GM23338 (cell line): ENCODE results near the gene TMEM175. TPM values are rescaled to one million over a fixed set of nuclear protein-coding genes. Genes with fewer than 3 reads are reported as not detected.

ENCODE experiments used
- ATAC-seq: fragments of 200-7000 bp; cut with Tn5 transposase; 3 replicates; pipeline ENCODE4 v1.9.1; 2020
- DNase-seq: peaks from one replicate; pipeline ENCODE4 v3.0.0-alpha.2; 2015; ENCODE audit warnings: low spot score
- H2AFZ ChIP-seq: fragments of 200-600 bp; sonication (generic); 2 replicates; pipeline ENCODE4 v1.8.0; 2016; ENCODE audit warnings: antibody characterized with exemption, mild to moderate bottlenecking, moderate library complexity
- H3F3A ChIP-seq: fragments of 200-600 bp; sonication (generic); replicated peaks from 2 replicates; pipeline ENCODE4 v1.8.0; 2017; ENCODE audit warnings: antibody characterized with exemption, mixed run types, low read depth
- H3K27ac ChIP-seq: fragments of 200-600 bp; sonication (generic); 2 replicates; pipeline ENCODE4 v1.6.1; 2016; ENCODE audit warnings: low read depth
- H3K27me3 ChIP-seq: fragments of 200-600 bp; sonication (generic); 2 replicates; pipeline ENCODE4 v1.8.0; 2016; ENCODE audit warnings: mild to moderate bottlenecking, mixed run types, moderate library complexity; ENCODE audit not compliant: insufficient read depth
- H3K36me3 ChIP-seq: fragments of 200-600 bp; sonication (generic); 2 replicates; pipeline ENCODE4 v1.8.0; 2016; ENCODE audit warnings: mild to moderate bottlenecking; ENCODE audit not compliant: insufficient read depth
- H3K4me1 ChIP-seq: fragments of 200-600 bp; sonication (generic); 2 replicates; pipeline ENCODE4 v1.8.0; 2016; ENCODE audit warnings: mild to moderate bottlenecking, moderate library complexity; ENCODE audit not compliant: insufficient read depth
- H3K4me2 ChIP-seq: fragments of 200-600 bp; sonication (generic); 2 replicates; pipeline ENCODE4 v1.7.1; 2017; ENCODE audit warnings: mixed run types
- H3K4me3 ChIP-seq: fragments of 200-600 bp; sonication (generic); 2 replicates; pipeline ENCODE4 v1.6.1; 2016; ENCODE audit warnings: mixed run types
- H3K79me2 ChIP-seq: fragments of 200-600 bp; sonication (generic); replicated peaks from 2 replicates; pipeline ENCODE4 v1.8.0; 2017; ENCODE audit warnings: mild to moderate bottlenecking; ENCODE audit not compliant: insufficient read depth
- H3K9me2 ChIP-seq: fragments of 200-600 bp; sonication (generic); 2 replicates; pipeline ENCODE4 v1.8.0; 2017; ENCODE audit not compliant: insufficient read depth
- H4K20me1 ChIP-seq: fragments of 200-600 bp; sonication (generic); replicated peaks from 2 replicates; pipeline ENCODE4 v1.8.0; 2017; ENCODE audit warnings: mild to moderate bottlenecking; ENCODE audit not compliant: insufficient read depth
- H3K27ac Mint-ChIP-seq: 2 replicates; pipeline ENCODE4 v1.8.0; 2020; ENCODE audit warnings: inconsistent platforms, mild to moderate bottlenecking, moderate library complexity, mixed read lengths
- H3K27me3 Mint-ChIP-seq: 3 replicates; pipeline ENCODE4 v1.8.0; 2022; ENCODE audit warnings: low read depth, mild to moderate bottlenecking, moderate library complexity, mixed read lengths, inconsistent platforms; ENCODE audit not compliant: insufficient read depth, poor library complexity
- H3K36me3 Mint-ChIP-seq: 3 replicates; pipeline ENCODE4 v1.8.0; 2021; ENCODE audit warnings: low read depth, mild to moderate bottlenecking, inconsistent platforms, moderate library complexity, mixed read lengths
- H3K4me1 Mint-ChIP-seq: 3 replicates; pipeline ENCODE4 v1.8.0; 2020; ENCODE audit warnings: mild to moderate bottlenecking, inconsistent platforms, mixed read lengths
- H3K4me3 Mint-ChIP-seq: 3 replicates; pipeline ENCODE4 v1.8.0; 2021; ENCODE audit warnings: moderate library complexity, mild to moderate bottlenecking, inconsistent platforms, mixed read lengths
- H3K9me3 Mint-ChIP-seq: 3 replicates; pipeline ENCODE4 v1.8.0; 2020; ENCODE audit warnings: moderate library complexity, mild to moderate bottlenecking, inconsistent platforms, mixed read lengths
- CREB1 ChIP-seq: fragments of 250-450 bp; sonication (Bioruptor Pico); IDR thresholded peaks from 2 replicates; pipeline ENCODE4 v1.5.0; 2020; ENCODE audit warnings: low read depth, mild to moderate bottlenecking, moderate library complexity
- CTCF ChIP-seq, 2 experiments: fragments of 200-600 bp in 1 of 2; sonication (generic) in 1 of 2; conservative IDR thresholded peaks; 2 replicates each; pipeline versions ENCODE4 v1.5.1 to v1.6.1; 2016 to 2017; ENCODE audit warnings: antibody characterized with exemption in 2 of 2, low read depth in 2 of 2, mild to moderate bottlenecking in 2 of 2, moderate library complexity in 1 of 2
- ETS1 ChIP-seq: IDR thresholded peaks from 2 replicates; pipeline ENCODE4 v1.6.1; 2016; ENCODE audit warnings: antibody characterized with exemption
- EZH2 ChIP-seq: fragments of 200-600 bp; sonication (generic); IDR thresholded peaks from one replicate; pipeline ENCODE4 v1.8.0; 2017; ENCODE audit warnings: antibody characterized with exemption, mild to moderate bottlenecking, low read depth; ENCODE audit not compliant: unreplicated experiment
- EZH2phosphoT487 ChIP-seq: fragments of 200-600 bp; sonication (generic); IDR thresholded peaks from one replicate; pipeline ENCODE4 v1.8.1; 2018; ENCODE audit warnings: antibody characterized with exemption; ENCODE audit not compliant: unreplicated experiment
- JUNB ChIP-seq: IDR thresholded peaks from one replicate; pipeline ENCODE4 v1.6.1; 2016; ENCODE audit warnings: antibody characterized with exemption; ENCODE audit not compliant: unreplicated experiment
- NANOG ChIP-seq: IDR thresholded peaks from 2 replicates; pipeline ENCODE4 v1.6.1; 2016; ENCODE audit warnings: antibody characterized with exemption, borderline replicate concordance
- POLR2AphosphoS5 ChIP-seq: IDR thresholded peaks from 2 replicates; pipeline ENCODE4 v1.6.1; 2016; ENCODE audit warnings: antibody characterized with exemption, low read depth
- REST ChIP-seq: IDR thresholded peaks from one replicate; pipeline ENCODE4 v1.6.1; 2018; ENCODE audit warnings: antibody characterized with exemption; ENCODE audit not compliant: unreplicated experiment
- STAT1 ChIP-seq: IDR thresholded peaks from one replicate; pipeline ENCODE4 v1.6.1; 2016; ENCODE audit warnings: antibody characterized with exemption; ENCODE audit not compliant: unreplicated experiment
- ZNF114 ChIP-seq: fragments of 250-450 bp; sonication (Bioruptor Pico); IDR thresholded peaks from 2 replicates; pipeline ENCODE4 v1.5.0; 2020; ENCODE audit warnings: mild to moderate bottlenecking, moderate library complexity
- ZNF331 ChIP-seq: fragments of 250-450 bp; sonication (Bioruptor Pico); IDR thresholded peaks from 2 replicates; pipeline ENCODE4 v1.5.0; 2020; ENCODE audit warnings: low read depth, mild to moderate bottlenecking, moderate library complexity
- ZNF462 ChIP-seq: fragments of 250-450 bp; sonication (Bioruptor Pico); IDR thresholded peaks from 2 replicates; pipeline ENCODE4 v1.5.0; 2020; ENCODE audit warnings: mild to moderate bottlenecking, moderate library complexity
- polyA plus RNA-seq: library from polyadenylated mRNA; unstranded; fragments of >200 nt; fragmentation: Nextera tagmentation; extraction: Ambion mirVana; gene quantifications from 2 replicates; pipeline ENCODE4 v1.2.1, GENCODE V29; 2016
- total RNA-seq: library from RNA; depleted of rRNA; stranded (reverse); fragments of >200 nt; shearing (Covaris generic); gene quantifications from 2 replicates; pipeline ENCODE4 v1.2.3, GENCODE V29; 2014

The TMEM175 gene
- total and polyA plus RNA-seq, 2 experiments from 2014 or later = 8.0 to 11.4 TPM

- TF ChIP-seq CTCF (conservative IDR thresholded peaks at IDR 0.05; ENCODE audit: low read depth in 2 of 2) = no peak
- no peak for TF ChIP-seq JUNB
- no peak for TF ChIP-seq ZNF462
- no peak for TF ChIP-seq EZH2phosphoT487
- TF ChIP-seq EZH2 = no peak
- no peak for TF ChIP-seq REST
- no peak for TF ChIP-seq ZNF114 (CRISPR knock-in tag)
- TF ChIP-seq NANOG = no peak
- TF ChIP-seq ZNF331 (CRISPR knock-in tag) = no peak
- no peak for TF ChIP-seq CREB1 (CRISPR knock-in tag)
- TF ChIP-seq POLR2AphosphoS5 = no peak
- TF ChIP-seq ETS1 = no peak
- no peak for TF ChIP-seq STAT1
- Histone ChIP-seq H3K4me3 (no peak overlapping the region), H2AFZ (no peak overlapping the region), H3K4me1 (no peaks in the 10 kb centered on the region), H4K20me1 (peaks cover 41% of the 10 kb centered on the region), H3K36me3 (no peaks in the 10 kb centered on the region), H3K27ac (no peak overlapping the region), H3K4me2 (no peak overlapping the region), H3K79me2 (peaks cover 88% of the 10 kb centered on the region), H3K9me2 (no peaks in the 10 kb centered on the region), H3K27me3 (no peaks in the 10 kb centered on the region), H3F3A (no peaks in the 10 kb centered on the region)
- ATAC-seq (no peak), DNase-seq (no peak)
- peaks cover 21% of the 10 kb centered on the region for H3K4me1 Mint-ChIP-seq
- no peak overlapping the region for H3K27ac Mint-ChIP-seq
- H3K9me3 Mint-ChIP-seq = no peaks in the 10 kb centered on the region
- H3K27me3 Mint-ChIP-seq = peaks cover 8% of the 10 kb centered on the region
- no peaks in the 10 kb centered on the region for H3K36me3 Mint-ChIP-seq
- H3K4me3 Mint-ChIP-seq = no peak overlapping the region
Observed at GRCh38 chr4:925171-925570, 7.1 kb upstream of the TMEM175 start.
